Measurements from ENCODE around the gene KIAA0825.
A peak's percentile ranks its signal among the peaks of the same experiment; 100 is the strongest.
"Not testable (repeated sequence)": the region's sequence is repeated elsewhere in the genome, so short reads cannot be mapped to it uniquely, and the experiment has no call there.

The KIAA0825 gene

DNA sequence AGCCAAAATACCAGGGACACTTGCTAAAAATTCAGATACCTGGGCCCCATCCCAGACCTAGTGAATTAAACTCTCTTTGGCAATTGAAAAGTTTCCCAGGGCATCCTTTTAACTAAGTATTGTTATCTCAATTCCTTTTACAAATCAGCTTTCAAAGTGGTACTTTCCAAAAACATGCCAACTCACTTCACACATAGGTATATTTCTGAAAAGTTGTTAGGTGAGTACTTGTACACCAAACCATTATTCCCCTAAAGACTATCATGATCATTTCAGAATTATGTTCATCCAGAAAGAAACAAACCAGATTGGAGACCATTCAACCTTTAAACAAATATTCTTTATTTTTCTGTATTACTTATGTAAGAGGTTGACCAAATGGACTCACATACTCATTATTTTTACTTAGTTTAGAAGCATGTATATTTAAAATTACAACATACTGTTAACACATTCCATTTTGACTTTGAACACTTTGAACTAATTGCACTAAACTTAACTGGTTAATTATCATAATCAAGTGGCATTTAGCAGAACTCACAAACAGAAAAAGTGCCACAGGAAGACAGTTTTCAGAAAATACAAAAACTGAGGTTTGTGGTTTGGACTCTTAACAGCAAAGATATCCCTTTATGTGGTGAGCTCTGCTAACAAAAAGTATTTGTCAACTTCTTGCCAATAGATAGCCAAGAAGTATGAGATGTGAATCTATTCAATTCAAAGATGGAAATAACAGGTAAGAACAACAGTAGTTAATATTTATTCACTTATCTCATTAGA, 40.7 kb downstream of the KIAA0825 start:
- DNase-seq (ENCODE audit: low read depth) = no peak

DNA sequence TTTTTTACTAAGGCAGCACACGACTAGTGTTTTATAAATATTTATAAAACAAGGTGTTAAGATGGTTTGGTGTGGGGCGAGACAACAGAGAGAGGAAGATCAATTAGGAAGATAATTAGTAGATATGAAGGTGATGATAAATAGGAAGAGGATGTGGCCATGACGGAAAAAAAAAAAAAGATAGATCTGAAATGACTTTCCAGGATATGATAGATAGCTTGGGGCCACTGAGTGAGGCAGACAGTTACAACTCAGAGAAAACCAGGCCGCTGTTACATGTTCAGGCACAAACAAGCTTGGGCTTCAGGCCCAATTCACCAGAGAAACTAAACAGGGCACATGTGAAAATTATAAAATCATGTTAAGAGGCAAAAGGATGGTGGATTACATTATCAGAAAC, 43.2 kb downstream of the KIAA0825 start:
- DNase-seq (ENCODE audit: low read depth) = no peak

DNA sequence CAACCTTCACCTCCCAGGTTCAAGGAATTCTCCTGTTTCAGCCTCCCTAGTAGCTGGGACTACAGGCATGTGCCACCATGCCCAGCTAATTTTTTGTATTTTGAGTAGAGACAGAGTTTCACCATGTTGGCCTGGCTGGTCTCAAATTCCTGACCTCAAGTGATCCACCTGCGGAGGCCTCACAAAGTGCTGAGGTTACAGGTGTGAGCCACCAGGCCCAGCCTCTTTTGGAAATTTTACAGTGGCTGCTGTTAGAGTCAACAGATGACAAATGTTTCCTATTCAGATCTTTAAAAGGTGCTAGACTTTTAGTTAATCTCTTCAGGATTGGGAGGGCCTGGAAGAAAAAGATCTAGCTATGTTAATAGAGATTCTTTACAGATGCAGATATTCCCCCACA, 45.1 kb downstream of the KIAA0825 start:
- DNase-seq (ENCODE audit: low read depth) = not testable (repeated sequence)

DNA sequence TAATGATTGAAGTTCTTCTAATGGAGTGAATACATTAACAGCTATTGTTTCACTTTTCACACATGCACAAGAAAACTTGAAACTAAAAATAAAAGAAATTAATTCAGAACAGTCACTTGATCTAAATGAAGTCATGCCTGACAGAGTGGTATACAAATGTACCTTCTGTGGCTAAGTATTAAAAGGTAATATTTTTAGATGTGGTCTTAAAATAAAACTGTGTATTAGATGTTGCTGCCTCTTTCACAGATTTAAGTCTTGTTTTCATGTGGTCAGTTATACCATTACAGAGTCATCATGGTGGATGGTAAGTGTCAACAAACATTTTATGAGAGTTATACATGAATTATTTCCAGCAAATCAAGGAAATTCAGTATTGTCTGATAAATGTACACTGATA, 47.0 kb downstream of the KIAA0825 start:
- no peak for DNase-seq (ENCODE audit: low read depth)

DNA sequence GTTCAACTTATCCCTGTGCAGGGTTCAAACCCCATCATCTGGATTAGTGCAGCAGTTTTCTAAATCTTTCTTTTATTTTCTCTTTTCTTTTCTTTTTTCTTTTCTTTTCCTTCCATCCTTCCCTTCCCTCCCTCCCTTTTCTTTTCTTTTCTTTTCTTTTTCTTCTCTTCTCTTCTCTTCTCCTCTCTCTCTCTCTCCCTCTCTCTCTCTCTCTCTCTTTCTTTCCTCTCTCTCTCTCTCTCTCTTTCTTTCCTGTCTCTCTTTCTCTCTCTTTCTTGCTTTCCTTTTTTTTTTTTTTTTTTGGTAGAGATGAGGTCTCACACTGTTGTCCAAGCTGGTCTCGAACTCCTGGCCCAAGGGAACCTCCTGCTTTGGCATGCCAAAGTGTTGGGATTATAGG, 53.6 kb downstream of the KIAA0825 start:
- DNase-seq (ENCODE audit: low read depth) = no peak

DNA sequence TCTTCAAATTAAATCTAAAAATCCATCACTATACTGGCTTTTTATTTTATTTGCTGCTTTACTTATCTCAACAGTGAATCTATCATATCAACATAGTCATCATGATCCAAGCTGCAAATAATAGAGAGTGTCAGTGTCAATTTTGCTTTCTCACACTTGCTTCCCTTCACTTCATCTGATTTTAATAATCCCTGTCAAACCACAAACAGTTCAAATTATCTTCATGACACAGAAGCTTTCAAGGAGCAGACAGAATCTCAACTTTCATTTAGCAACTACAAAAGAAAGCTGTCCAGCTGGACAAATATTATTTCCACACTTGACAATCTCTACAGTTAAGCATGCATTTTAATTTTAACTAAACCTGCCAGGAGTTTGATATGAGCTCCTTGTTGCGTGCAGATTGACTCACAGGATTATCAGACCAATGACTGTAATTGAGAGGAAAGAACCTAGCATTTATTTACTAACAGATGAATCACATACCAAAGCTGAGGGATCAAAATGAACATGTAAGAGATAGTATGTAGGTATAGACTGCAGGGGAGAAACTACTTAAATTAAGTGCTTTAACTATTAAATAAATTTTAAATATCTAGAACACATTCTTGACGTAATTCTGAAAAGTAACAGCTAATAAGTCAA, 56.0 kb downstream of the KIAA0825 start:
- DNase-seq (ENCODE audit: low read depth) = no peak

DNA sequence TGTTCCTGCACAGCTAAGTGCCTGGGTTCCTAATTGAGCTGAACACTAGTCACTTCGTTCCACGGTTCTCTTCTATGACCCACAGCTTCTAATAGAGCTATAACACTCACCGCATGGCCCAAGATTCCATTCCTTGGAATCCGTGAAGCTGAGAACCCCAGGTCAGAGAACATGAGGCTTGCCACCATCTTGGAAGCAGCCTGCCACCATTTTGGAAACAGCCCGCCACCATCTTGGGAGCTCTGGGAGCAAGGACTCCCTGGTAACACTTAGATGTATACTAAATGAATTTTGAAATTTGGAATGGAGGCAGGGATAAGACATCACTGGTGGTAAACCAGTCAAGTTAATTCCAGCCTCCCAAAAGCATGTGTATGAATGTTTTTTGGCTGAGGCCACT, 60.4 kb downstream of the KIAA0825 start:
- DNase-seq (ENCODE audit: low read depth) = no peak

DNA sequence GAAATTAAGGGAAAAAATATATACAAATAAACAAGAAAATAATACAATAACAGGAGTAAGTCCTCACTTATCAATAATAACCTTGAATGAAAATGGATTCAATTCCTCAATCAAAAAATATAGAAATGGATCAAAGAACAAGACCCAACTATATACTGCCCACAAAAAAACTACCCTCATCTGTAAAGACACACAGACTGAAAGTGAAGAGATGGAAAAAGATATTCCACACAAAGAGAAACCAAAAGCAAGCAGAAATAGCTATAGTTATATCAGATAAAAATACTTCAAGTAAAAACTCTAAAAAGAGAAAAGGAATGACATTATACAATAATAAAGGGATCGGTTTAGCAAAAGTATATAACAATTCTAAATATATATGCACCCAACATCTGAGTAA, 66.5 kb downstream of the KIAA0825 start:
- no peak for DNase-seq (ENCODE audit: low read depth)

DNA sequence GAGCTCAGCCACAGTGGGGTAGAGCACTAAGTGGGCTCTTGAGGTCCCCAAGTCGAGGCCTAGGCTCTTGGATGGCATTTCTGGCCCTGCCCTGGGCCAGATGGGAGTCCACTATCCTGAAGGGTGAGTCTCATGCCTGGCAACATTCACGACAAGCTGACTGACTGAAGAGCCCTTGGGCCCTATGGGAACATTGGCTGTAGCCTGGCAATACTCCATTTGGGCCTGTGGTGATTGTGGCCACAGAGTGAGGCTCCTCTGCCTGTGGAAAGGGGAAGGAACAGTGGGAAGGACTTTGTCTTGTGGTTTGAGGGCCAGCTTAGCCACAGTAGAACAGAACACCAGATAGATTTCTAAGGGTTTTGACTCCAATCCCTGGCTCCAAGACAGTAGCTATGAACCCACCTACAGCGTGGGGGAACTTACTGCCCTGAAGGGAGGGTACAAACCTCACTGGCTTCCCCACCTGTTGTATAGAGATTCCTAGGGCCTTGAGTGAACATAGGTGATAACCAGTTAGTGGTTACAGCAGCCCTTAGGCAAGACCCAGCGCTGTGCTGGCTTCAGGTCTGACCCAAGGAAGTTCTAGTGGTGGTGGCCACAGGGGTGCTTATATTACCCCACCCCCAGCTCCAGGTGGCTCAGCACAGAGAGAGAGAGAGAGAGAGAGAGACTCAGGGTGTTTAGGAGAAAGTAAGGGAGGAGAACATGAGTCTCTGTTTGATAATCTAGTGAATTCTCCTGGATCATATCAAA, 72.4 kb downstream of the KIAA0825 start:
- DNase-seq (ENCODE audit: low read depth) = no peak

DNA sequence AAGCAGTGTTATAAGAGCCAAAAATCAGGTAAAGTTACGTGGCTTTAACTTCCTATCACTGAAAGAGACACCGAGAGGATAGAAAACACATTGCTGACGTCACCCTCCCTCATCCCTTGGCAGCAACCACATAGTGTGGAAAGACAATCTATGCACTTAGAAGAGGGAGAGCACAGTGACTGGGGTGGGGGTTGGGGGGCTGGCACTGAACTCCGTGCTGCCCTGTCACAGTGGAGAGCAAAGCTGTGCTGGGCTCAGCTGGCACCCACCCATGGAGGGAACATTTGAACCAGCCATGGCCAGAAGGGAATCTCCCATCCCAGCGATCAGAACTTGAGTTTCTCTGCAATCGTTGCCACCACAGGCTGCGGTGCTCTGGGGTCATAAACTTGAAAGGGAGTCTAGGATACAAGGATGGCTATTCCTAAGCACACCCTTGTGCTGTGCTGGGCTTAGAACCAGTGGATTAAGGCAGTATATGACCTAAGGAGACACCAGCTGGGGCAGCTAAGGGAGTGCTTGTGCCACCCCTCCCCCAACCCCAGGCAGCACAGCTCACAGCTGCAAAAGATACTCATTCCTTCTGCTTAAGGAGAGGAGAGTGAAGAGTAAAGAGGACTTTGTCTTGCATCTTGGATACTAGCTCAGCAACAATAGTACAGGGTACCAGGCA, 73.4 kb downstream of the KIAA0825 start:
- DNase-seq (ENCODE audit: low read depth) = no peak

DNA sequence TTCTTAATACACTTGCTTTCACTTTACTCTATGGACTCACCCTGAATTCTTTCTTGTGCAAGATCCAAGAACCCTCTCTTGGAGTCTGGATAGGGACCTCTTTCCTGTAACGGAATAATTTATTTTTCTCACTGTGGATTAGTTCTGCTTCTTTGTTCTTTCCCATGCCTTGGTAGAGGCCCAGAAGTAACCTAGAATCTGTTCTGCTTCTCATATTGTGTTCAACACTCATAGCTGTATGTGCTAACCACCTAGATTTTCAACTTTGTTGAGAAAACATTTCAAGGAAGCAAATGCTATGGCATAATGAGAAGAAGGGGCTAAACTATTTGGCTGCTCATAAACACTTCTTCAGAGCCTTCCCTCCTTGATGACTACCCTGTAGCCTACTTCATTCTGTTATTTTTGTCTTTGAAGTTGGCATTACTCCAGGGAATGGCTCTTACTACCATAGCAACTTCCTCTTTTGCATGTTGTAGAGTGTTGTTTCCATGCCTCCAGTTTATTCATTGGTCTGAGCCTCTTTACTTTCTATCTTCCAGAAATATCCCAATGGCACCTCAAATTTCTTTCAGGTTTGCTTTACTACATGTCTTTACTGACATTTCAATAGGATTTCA, 74.3 kb downstream of the KIAA0825 start:
- DNase-seq (ENCODE audit: low read depth) = peak; percentile 37

DNA sequence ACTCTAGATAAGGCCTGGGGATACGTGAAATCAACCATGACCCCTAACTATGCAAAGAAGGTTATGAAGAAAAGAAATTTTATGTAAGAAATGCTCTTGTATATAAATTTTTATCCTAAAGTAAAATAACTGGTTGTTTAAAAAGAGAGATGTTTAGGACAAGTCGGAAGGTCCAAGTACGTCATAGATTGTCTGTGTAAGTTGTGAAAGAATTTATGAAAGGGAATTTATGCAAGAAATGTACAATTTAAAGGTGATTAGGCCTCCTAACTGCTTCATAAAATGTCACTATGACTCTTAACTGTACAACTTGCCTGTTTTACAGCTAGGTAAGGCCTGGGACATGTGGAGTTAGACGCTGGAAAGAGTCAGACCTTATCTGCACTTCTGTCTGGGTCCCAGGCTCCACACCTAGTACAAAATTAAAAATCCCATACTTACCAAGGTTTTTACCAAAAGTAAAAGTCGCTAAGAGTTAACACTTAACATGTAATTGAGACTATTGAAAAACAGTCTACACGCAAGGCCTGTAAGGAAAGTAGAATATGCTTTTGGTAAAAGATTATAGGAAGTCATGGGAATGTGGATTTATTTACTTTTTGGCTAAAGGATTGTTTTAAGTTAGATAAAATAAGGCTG, 77.4 kb downstream of the KIAA0825 start:
- no peak for DNase-seq (ENCODE audit: low read depth)

DNA sequence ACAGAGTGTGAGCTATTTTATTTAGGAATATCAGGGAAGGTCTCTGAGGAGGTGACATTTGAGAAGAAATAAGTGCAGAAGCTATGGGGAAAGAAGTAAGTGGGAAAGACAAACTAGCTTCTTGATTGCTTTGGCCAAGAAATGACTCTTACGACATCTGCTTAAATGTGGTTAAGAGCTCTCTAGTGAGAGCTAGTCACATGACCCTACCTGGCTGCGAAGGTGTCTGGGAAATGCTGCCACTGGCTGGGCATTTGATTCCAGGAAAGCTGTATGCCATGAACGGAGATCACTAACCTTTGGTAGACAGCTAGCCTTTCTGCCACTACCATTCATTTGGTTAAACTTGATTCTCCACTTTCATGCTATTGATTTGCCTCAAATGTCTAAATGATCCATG, 80.1 kb downstream of the KIAA0825 start:
- no peak for DNase-seq (ENCODE audit: low read depth)

DNA sequence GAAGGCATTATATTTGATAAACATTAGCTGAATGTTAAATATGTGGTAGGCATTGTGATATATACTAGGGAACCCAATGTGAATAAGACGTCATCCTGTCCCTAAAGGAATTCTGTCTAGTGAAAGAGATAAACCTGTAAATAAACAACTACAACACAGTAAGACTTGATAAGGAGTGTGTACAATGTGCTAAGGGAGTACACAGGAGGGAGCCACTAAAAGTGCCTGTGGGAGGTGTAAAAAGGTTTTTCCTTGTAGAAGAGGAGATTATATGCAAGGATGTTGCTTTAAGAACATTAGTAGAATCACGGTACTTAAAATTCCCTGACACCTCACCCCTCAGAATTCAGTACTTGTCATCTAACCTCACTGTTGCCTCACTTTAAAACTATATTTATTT, 91.7 kb downstream of the KIAA0825 start:
- no peak for DNase-seq (ENCODE audit: low read depth)

DNA sequence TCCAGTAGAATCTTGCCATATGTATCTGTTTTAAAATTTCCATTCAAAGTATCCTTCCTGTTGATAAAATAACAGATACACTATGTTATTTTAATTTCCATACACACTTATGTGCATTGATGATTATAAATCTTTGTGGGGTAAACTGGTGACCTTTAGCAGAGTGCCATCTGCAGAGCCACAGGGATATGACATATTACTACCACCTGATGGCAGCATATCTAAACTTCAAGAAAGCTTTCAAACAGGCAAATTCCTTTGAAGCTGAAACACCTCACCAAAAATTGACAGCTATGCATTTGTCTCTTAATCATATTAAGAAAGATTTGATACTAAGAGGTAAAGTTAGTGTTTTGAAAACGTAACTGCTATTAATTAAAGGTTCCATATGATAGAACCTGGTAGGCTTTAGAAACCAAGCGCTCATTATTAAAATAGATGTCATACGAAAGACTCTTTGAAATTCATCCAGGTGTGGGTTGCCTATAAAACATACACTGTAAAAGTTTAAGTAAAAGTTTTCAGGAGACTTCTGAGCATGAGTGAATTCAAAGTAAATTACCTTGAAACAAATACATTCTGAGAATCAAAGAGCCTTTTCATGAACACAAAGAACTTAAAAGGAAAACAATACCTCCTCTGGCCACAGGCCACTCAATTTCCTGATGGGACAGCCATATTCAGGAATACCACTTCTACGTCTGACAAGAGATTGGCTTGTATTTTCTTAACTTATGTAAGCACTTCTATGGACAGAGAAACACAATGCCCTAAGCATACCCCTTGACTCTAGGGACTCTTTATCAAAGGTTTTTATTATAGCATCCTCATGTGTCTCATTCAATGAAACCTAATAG, 93.3 kb downstream of the KIAA0825 start:
- DNase-seq (ENCODE audit: low read depth) = peak; percentile 48

DNA sequence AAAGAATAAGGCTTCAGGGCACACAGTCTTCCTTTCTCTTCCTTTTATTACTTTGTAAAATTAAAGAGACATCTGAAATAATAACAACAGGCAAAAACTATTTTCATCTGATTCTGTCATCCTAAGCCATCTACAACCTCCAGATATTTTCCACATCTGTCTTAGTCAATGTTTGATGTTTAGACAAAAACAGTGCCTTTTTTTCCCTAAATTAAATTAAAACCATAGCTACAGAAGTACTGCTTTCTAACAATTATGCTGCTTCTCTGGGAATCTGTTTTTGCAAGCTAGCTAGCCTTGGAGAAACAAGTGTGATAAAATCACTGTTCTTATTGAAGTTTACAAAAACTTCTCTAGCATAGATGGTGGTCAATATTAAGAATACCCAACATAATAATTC, 95.4 kb downstream of the KIAA0825 start:
- DNase-seq (ENCODE audit: low read depth) = no peak

DNA sequence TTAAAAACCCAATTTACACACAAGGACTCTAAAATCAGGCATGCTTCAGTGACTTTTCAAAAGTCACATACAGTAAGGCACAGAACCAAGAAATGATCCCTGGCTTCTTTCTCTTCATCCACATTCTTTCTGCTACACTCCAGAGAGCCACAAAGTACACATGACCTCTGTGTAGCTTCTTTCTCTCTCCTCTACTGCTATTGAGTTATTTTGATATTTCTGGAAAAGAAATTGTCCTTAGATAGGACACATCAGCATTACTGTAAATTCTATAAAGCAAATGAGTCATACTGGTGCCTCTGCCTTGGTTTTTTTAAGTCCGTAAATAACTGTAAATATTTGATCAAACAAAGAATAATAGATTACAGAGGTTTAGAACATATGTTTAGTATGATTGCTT, 96.3 kb downstream of the KIAA0825 start:
- peak; percentile 3 for DNase-seq (ENCODE audit: low read depth)

DNA sequence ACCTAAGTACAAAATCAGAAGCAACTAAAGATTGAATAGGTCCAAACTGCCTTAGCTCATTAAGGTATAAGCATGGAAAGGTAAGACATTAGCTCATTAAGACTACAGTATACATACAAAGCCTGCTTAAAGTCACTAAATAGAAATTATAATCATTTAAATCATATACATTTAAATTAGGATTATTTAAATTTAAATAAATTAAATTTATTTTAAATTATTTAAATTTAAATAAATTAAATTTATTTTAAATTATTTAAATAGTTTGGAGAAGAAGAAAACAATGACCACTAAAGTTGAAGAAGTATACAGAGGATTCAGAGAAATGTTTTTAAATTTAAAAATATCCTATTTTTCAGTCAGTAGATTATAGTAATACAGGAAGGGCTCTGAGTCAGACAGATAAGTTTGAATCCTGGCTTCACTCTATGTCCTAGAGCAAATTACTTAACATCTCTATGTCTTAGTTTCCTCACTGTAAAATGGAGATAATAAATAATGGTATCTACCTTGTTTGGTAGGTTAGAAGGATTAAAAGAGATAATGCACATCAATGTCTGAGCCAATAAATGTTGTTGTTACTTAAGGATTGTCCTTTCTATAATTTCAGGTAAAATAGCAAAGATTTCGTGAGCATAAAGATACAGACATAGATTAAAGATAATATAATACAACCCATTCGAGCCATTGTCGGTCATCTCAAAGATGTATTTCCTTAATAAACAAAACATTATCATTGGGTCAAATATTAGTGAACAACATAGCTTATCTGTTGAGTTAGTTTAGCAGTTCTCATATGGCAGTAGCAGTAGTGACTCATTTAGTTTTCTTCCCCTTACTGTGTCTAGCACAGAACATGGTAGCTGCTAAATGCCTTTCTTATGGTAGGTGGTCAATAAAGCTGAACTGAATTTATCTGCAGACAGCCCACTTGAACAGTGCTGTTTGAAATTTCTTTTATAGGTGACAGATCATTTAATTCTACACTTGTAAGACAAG, 100.6 kb downstream of the KIAA0825 start:
- no peak for DNase-seq (ENCODE audit: low read depth)

DNA sequence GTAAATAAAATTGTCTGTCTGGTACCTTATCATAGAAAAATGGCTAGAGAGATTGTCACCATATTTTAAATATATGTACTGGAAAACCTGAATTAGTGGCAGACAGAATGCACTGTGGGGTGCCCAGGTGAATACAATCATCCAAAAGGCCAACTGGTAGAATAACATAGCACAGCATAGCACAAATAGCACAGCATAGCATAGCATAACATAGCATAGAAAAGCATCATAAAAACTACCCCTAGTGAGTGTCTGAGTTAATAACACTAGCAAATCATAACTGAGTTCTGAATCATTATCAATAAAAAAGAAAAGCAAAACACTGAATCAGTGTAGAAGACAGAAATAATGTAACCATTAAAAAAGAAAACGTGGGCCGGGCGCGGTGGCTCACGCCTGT, 102.3 kb downstream of the KIAA0825 start:
- no peak for DNase-seq (ENCODE audit: low read depth)

Measured in EH (cell line).